H9 (cell line): Measurements from ENCODE around the gene PARVB. TPM values are rescaled to one million over a fixed set of nuclear protein-coding genes. Genes with fewer than 3 reads are reported as not detected.

ENCODE experiments used
- DNase-seq: peaks from one replicate; pipeline ENCODE4 v3.0.0-alpha.2; 2017
- H2AFZ ChIP-seq: one replicate; pipeline ENCODE4 v1.6.1; 2013; ENCODE audit warnings: mild to moderate bottlenecking, low read length, control low read depth, moderate library complexity
- H2AK5ac ChIP-seq: 2 replicates; pipeline ENCODE4 v1.6.1; 2013; ENCODE audit warnings: low read length, control low read depth, mixed read lengths; ENCODE audit not compliant: insufficient read length
- H2BK120ac ChIP-seq: one replicate; pipeline ENCODE4 v1.6.1; 2013; ENCODE audit warnings: low read depth, mild to moderate bottlenecking, low read length, control low read depth, inconsistent platforms; ENCODE audit not compliant: poor library complexity, severe bottlenecking
- H2BK12ac ChIP-seq: 2 replicates; pipeline ENCODE4 v1.6.1; 2013; ENCODE audit warnings: low read length, control low read depth, mixed read lengths, low read depth; ENCODE audit not compliant: insufficient read length
- H2BK15ac ChIP-seq: 2 replicates; pipeline ENCODE4 v1.6.1; 2013; ENCODE audit warnings: low read depth, low read length, control low read depth
- H2BK20ac ChIP-seq: one replicate; pipeline ENCODE4 v1.6.1; 2013; ENCODE audit warnings: low read depth, mild to moderate bottlenecking, low read length, control low read depth, inconsistent platforms; ENCODE audit not compliant: poor library complexity, severe bottlenecking
- H2BK5ac ChIP-seq: 2 replicates; pipeline ENCODE4 v1.6.1; 2013; ENCODE audit warnings: low read length, control low read depth, mixed read lengths; ENCODE audit not compliant: insufficient read length
- H3K14ac ChIP-seq: 2 replicates; pipeline ENCODE4 v1.6.1; 2013; ENCODE audit warnings: low read length, control low read depth; ENCODE audit not compliant: insufficient read depth
- H3K18ac ChIP-seq: 2 replicates; pipeline ENCODE4 v1.6.1; 2013; ENCODE audit warnings: low read depth, mild to moderate bottlenecking, mixed read lengths, low read length, control low read depth; ENCODE audit not compliant: insufficient read length
- H3K23ac ChIP-seq: 2 replicates; pipeline ENCODE4 v1.6.1; 2013; ENCODE audit warnings: low read length, control low read depth, mixed read lengths, low read depth; ENCODE audit not compliant: insufficient read length
- H3K23me2 ChIP-seq: 2 replicates; pipeline ENCODE4 v1.6.1; 2013; ENCODE audit warnings: low read depth, mild to moderate bottlenecking, mixed read lengths, low read length, control low read depth; ENCODE audit not compliant: insufficient read length, poor library complexity, severe bottlenecking
- H3K27ac ChIP-seq: 2 replicates; pipeline ENCODE4 v1.5.1; 2013; ENCODE audit warnings: low read length, control low read depth, mixed read lengths, low read depth; ENCODE audit not compliant: insufficient read length
- H3K27me3 ChIP-seq: 2 replicates; pipeline ENCODE4 v1.6.1; 2013; ENCODE audit warnings: low read length, control low read depth, inconsistent platforms; ENCODE audit not compliant: insufficient read depth
- H3K4ac ChIP-seq: 2 replicates; pipeline ENCODE4 v1.6.1; 2013; ENCODE audit warnings: low read depth, mild to moderate bottlenecking, control low read depth, inconsistent platforms, low read length, moderate library complexity
- H3K4me1 ChIP-seq: 2 replicates; pipeline ENCODE4 v1.6.1; 2013; ENCODE audit warnings: low read length, control low read depth, inconsistent platforms; ENCODE audit not compliant: insufficient read depth
- H3K4me2 ChIP-seq: 2 replicates; pipeline ENCODE4 v1.6.1; 2013; ENCODE audit warnings: low read length, control low read depth, mixed read lengths; ENCODE audit not compliant: insufficient read length, insufficient read depth
- H3K56ac ChIP-seq: 2 replicates; pipeline ENCODE4 v1.6.1; 2013; ENCODE audit warnings: low read depth, mild to moderate bottlenecking, mixed read lengths, low read length, control low read depth; ENCODE audit not compliant: insufficient read length
- H3K79me1 ChIP-seq: 2 replicates; pipeline ENCODE4 v1.6.1; 2013; ENCODE audit warnings: low read depth, mild to moderate bottlenecking, moderate library complexity, low read length, control low read depth, inconsistent platforms; ENCODE audit not compliant: insufficient read depth, poor library complexity, severe bottlenecking
- H3K79me2 ChIP-seq: 2 replicates; pipeline ENCODE4 v1.6.1; 2013; ENCODE audit warnings: low read length, control low read depth, inconsistent platforms; ENCODE audit not compliant: insufficient read depth
- H3K9ac ChIP-seq: 2 replicates; pipeline ENCODE4 v1.6.1; 2013; ENCODE audit warnings: low read length, control low read depth, mixed read lengths; ENCODE audit not compliant: insufficient read length; ENCODE audit errors: extremely low read depth
- H3K9me3 ChIP-seq: one replicate; pipeline ENCODE4 v1.6.1; 2013; ENCODE audit warnings: low read depth, low read length, inconsistent platforms; ENCODE audit not compliant: control insufficient read depth
- H3T11ph ChIP-seq: one replicate; pipeline ENCODE4 v1.6.1; 2013; ENCODE audit warnings: mild to moderate bottlenecking, low read length, control low read depth, inconsistent platforms
- H4K20me1 ChIP-seq: one replicate; pipeline ENCODE4 v1.6.1; 2013; ENCODE audit not compliant: control insufficient read depth, insufficient read length, insufficient read depth
- H4K5ac ChIP-seq: 2 replicates; pipeline ENCODE4 v1.6.1; 2013; ENCODE audit warnings: low read depth, mild to moderate bottlenecking, mixed read lengths, low read length, control low read depth; ENCODE audit not compliant: insufficient read length
- H4K8ac ChIP-seq: replicated peaks from 2 replicates; pipeline ENCODE4 v1.6.1; 2013; ENCODE audit warnings: low read length, control low read depth, mixed read lengths, low read depth; ENCODE audit not compliant: insufficient read length
- H4K91ac ChIP-seq: 2 replicates; pipeline ENCODE4 v1.6.1; 2013; ENCODE audit warnings: low read depth, mild to moderate bottlenecking, moderate library complexity, mixed read lengths, low read length, control low read depth; ENCODE audit not compliant: insufficient read length
- H3K27ac Mint-ChIP-seq, 3 experiments: 2 replicates in 2 of 3; 3 replicates in 1 of 3; pipeline ENCODE4 v1.8.0; 2020 to 2021; ENCODE audit warnings: mixed read lengths in 3 of 3, mild to moderate bottlenecking in 1 of 3, moderate library complexity in 1 of 3
- H3K27me3 Mint-ChIP-seq: 2 replicates; pipeline ENCODE4 v1.8.0; 2021; ENCODE audit warnings: low read depth, mild to moderate bottlenecking, moderate library complexity, mixed read lengths
- H3K36me3 Mint-ChIP-seq, 3 experiments: 2 replicates in 2 of 3; 3 replicates in 1 of 3; pipeline ENCODE4 v1.8.0; 2020 to 2021; ENCODE audit warnings: low read depth in 3 of 3, mixed read lengths in 3 of 3; ENCODE audit not compliant: insufficient read depth in 1 of 3
- H3K4me1 Mint-ChIP-seq, 2 experiments: 2 replicates each; pipeline ENCODE4 v1.8.0; 2020; ENCODE audit warnings: mixed read lengths in 2 of 2
- H3K4me3 Mint-ChIP-seq, 2 experiments: 2 replicates in 1 of 2; 3 replicates in 1 of 2; pipeline ENCODE4 v1.8.0; 2020 to 2021; ENCODE audit warnings: mild to moderate bottlenecking in 2 of 2, mixed read lengths in 2 of 2, moderate library complexity in 1 of 2
- H3K9me3 Mint-ChIP-seq, 2 experiments: 2 replicates in 1 of 2; 3 replicates in 1 of 2; pipeline ENCODE4 v1.8.0; 2020; ENCODE audit warnings: mild to moderate bottlenecking in 2 of 2, mixed read lengths in 2 of 2, moderate library complexity in 1 of 2
- CTCF ChIP-seq: fragments of 200-600 bp; sonication (generic); conservative IDR thresholded peaks from 3 replicates; pipeline ENCODE4 v1.8.0; 2021; ENCODE audit warnings: antibody characterized with exemption, mild to moderate bottlenecking
- WGBS: extraction: QIAGEN DNeasy Blood & Tissue Kit; methylation state at CpG from one replicate; pipeline ENCODE4 v1.1.7; 2013; ENCODE audit warnings: missing lambda C conversion rate, low lambda C conversion rate, mixed read lengths; ENCODE audit not compliant: insufficient read length; ENCODE audit errors: extremely low coverage; 5-methylcytosine and 5-hydroxymethylcytosine counted together
- total RNA-seq: library from RNA; stranded (reverse); gene quantifications from 2 replicates; pipeline ENCODE4 v1.2.1, GENCODE V29; 2021

Gene PARVB
- total RNA-seq, 1 experiment from 2014 or later = 15.6 TPM

DNA sequence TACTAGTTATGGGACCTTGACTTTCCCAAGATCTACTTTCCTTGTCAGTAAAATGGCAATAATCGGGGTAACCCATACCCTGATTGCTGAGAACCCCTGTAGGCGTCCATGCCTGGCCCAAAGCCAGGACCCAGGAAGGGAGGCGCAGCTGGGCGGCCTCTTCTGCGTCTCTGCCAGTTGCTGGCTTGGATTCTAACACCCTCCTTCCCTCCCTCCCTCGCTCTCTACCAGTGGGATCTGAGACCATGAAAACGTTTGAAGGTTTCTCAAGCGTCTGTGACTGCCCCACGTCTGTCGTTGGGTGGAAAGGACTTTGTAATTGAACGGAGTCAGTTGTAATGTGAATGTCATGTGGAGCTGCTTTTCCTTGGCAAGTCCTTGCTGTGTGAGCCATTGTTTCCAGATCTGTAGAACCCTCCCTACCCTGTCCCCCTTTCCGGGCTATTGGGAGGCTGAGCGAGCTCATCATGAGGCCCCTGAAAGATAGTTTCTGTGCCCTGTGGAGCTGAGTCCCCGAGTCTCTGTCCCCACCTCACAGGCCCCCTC, 47.8 kb downstream of the PARVB start:
- Mint-ChIP-seq H3K27ac (peak overlapping the region in 1 of 3 experiments; percentile 74; a peak in 1 of 7 replicates), H3K27me3 (no peaks in the 10 kb centered on the region; the same call in none of the 2 replicates), H3K36me3 (no peaks in the 10 kb centered on the region), H3K4me1 (peaks cover 14 to 15% of the 10 kb centered on the region in 2 experiments), H3K9me3 (no peaks in the 10 kb centered on the region), H3K4me3 (no peak overlapping the region)
- H3T11ph ChIP-seq = no peak overlapping the region
- H3K23ac ChIP-seq = no peak overlapping the region
- no peaks in the 10 kb centered on the region for H3K27me3 ChIP-seq
- no peak overlapping the region for H4K5ac ChIP-seq
- no peak overlapping the region for H3K4me2 ChIP-seq
- H2AK5ac ChIP-seq = no peak overlapping the region
- no peak overlapping the region for H3K9ac ChIP-seq
- WGBS = no CpG with 5 or more reads among the region's 14 CpGs
- H2BK15ac ChIP-seq = no peak overlapping the region
- H3K56ac ChIP-seq = no peak overlapping the region
- H2AFZ ChIP-seq = no peak overlapping the region
- no peaks in the 10 kb centered on the region for H3K23me2 ChIP-seq
- no peak overlapping the region for H4K91ac ChIP-seq
- no peak overlapping the region for H2BK12ac ChIP-seq
- no peak overlapping the region for H2BK20ac ChIP-seq
- H3K14ac ChIP-seq = no peak overlapping the region
- no peak for DNase-seq
- H3K9me3 ChIP-seq = no peaks in the 10 kb centered on the region
- no peak overlapping the region for H2BK120ac ChIP-seq
- no peak overlapping the region for H2BK5ac ChIP-seq
- no peak overlapping the region for H3K4ac ChIP-seq
- no peaks in the 10 kb centered on the region for H3K79me1 ChIP-seq
- no peak overlapping the region for H3K27ac ChIP-seq
- H3K79me2 ChIP-seq = no peaks in the 10 kb centered on the region
- no peak overlapping the region for H4K8ac ChIP-seq
- no peak for TF ChIP-seq CTCF
- H3K18ac ChIP-seq = no peak overlapping the region
- peaks cover 3% of the 10 kb centered on the region for H4K20me1 ChIP-seq
- peaks cover 2% of the 10 kb centered on the region; the same call in 1 of the 2 replicates for H3K4me1 ChIP-seq
